CD14-positive monocyte (primary cell): ENCODE data around the gene DZIP1L. TPM values are rescaled to one million over a fixed set of nuclear protein-coding genes. Genes with fewer than 3 reads are reported as not detected.

ENCODE experiments used
- DNase-seq, 3 donors: peaks; one replicate each; pipeline ENCODE4 v3.0.0-alpha.2; 2011 to 2022
- H2AFZ ChIP-seq: 2 replicates; pipeline ENCODE4 v1.6.0; 2012; ENCODE audit warnings: mild to moderate bottlenecking, low read depth, low read length, inconsistent platforms; ENCODE audit not compliant: insufficient read depth, poor library complexity, severe bottlenecking
- H3K27ac ChIP-seq, 2 donors: 1 replicate in 1 of 2; 2 replicates in 1 of 2; pipeline ENCODE4 v1.5.1; 2012 to 2013; ENCODE audit warnings: low read length in 2 of 2, control low read depth in 1 of 2, inconsistent platforms in 1 of 2, low read depth in 1 of 2, mild to moderate bottlenecking in 1 of 2
- H3K27me3 ChIP-seq, 2 donors: one replicate each; pipeline versions ENCODE4 v1.6.0 to v1.6.1; 2011 to 2013; ENCODE audit warnings: low read length in 2 of 2; ENCODE audit not compliant: control insufficient read depth in 2 of 2, insufficient read depth in 2 of 2
- H3K36me3 ChIP-seq, 2 donors: replicated peaks in 1 of 2; 1 replicate in 1 of 2; 2 replicates in 1 of 2; pipeline versions ENCODE4 v1.5.1 to v1.6.1; 2012 to 2013; ENCODE audit warnings: low read length in 2 of 2, control low read depth in 1 of 2, inconsistent platforms in 1 of 2, mild to moderate bottlenecking in 1 of 2; ENCODE audit not compliant: insufficient read depth in 2 of 2, control insufficient read depth in 1 of 2
- H3K4me1 ChIP-seq, 2 donors: 1 replicate in 1 of 2; 2 replicates in 1 of 2; pipeline versions ENCODE4 v1.5.1 to v1.6.1; 2012 to 2013; ENCODE audit warnings: low read length in 2 of 2, control low read depth in 1 of 2, inconsistent platforms in 1 of 2, mild to moderate bottlenecking in 1 of 2, moderate library complexity in 1 of 2; ENCODE audit not compliant: insufficient read depth in 2 of 2, control insufficient read depth in 1 of 2
- H3K4me2 ChIP-seq: replicated peaks from 2 replicates; pipeline ENCODE3; 2012; ENCODE audit warnings: low read length, moderate library complexity, mild to moderate bottlenecking; ENCODE audit not compliant: poor library complexity, severe bottlenecking; ENCODE audit errors: extremely low read depth
- H3K4me3 ChIP-seq, 3 experiments: fragments of 200-600 bp in 1 of 3; sonication (generic) in 1 of 3; replicated peaks in 1 of 3; 1 replicate in 2 of 3; 2 replicates in 1 of 3; pipeline ENCODE4 v1.5.1; 2011 to 2013; ENCODE audit warnings: low read length in 3 of 3, mild to moderate bottlenecking in 3 of 3, control low read depth in 2 of 3, low read depth in 2 of 3, inconsistent platforms in 1 of 3, moderate library complexity in 1 of 3
- H3K79me2 ChIP-seq: 2 replicates; pipeline ENCODE4 v1.6.0; 2012; ENCODE audit warnings: mild to moderate bottlenecking, control low read depth, inconsistent platforms, low read length, moderate library complexity; ENCODE audit not compliant: insufficient read depth
- H3K9ac ChIP-seq: 2 replicates; pipeline ENCODE4 v1.6.0; 2017; ENCODE audit warnings: low read length, mild to moderate bottlenecking; ENCODE audit not compliant: insufficient read depth, poor library complexity, severe bottlenecking
- H3K9me3 ChIP-seq, 2 donors: replicated peaks in 1 of 2; 1 replicate in 1 of 2; 2 replicates in 1 of 2; pipeline versions ENCODE4 v1.5.1 to v1.6.1; 2012 to 2013; ENCODE audit warnings: low read length in 2 of 2, control low read depth in 1 of 2; ENCODE audit not compliant: control insufficient read depth in 1 of 2, insufficient read depth in 1 of 2
- H4K20me1 ChIP-seq: 2 replicates; pipeline ENCODE4 v1.6.0; 2012; ENCODE audit warnings: mild to moderate bottlenecking, low read length, control low read depth, moderate library complexity; ENCODE audit not compliant: insufficient read depth
- H3K27ac Mint-ChIP-seq, 7 donors: one replicate each; pipeline ENCODE4 v1.8.0; 2020; ENCODE audit warnings: mild to moderate bottlenecking in 7 of 7, mixed read lengths in 7 of 7, moderate library complexity in 6 of 7, inconsistent platforms in 2 of 7
- H3K27me3 Mint-ChIP-seq, 3 donors: one replicate each; pipeline ENCODE4 v1.8.0; 2021 to 2022; ENCODE audit warnings: low read depth in 3 of 3, mild to moderate bottlenecking in 3 of 3, mixed read lengths in 3 of 3, moderate library complexity in 3 of 3, inconsistent platforms in 1 of 3
- H3K36me3 Mint-ChIP-seq, 2 donors: one replicate each; pipeline ENCODE4 v1.8.0; 2020; ENCODE audit warnings: mixed read lengths in 2 of 2, inconsistent platforms in 1 of 2, mild to moderate bottlenecking in 1 of 2
- H3K4me1 Mint-ChIP-seq: one replicate; pipeline ENCODE4 v1.8.0; 2020; ENCODE audit warnings: mild to moderate bottlenecking, mixed read lengths
- H3K4me3 Mint-ChIP-seq, 2 donors: one replicate each; pipeline ENCODE4 v1.8.0; 2020; ENCODE audit warnings: mild to moderate bottlenecking in 2 of 2, mixed read lengths in 2 of 2, moderate library complexity in 1 of 2
- H3K9me3 Mint-ChIP-seq, 7 donors: one replicate each; pipeline ENCODE4 v1.8.0; 2020 to 2022; ENCODE audit warnings: mixed read lengths in 7 of 7, mild to moderate bottlenecking in 6 of 7, moderate library complexity in 6 of 7, inconsistent platforms in 2 of 7
- CTCF ChIP-seq: fragments of 200-600 bp; IDR thresholded peaks from one replicate; pipeline ENCODE4 v1.8.0; 2022; ENCODE audit warnings: antibody characterized with exemption, mild to moderate bottlenecking
- WGBS: methylation state at CpG from one replicate; pipeline ENCODE4 v1.1.5; 2013; ENCODE audit warnings: missing lambda C conversion rate; ENCODE audit not compliant: insufficient coverage; 5-methylcytosine and 5-hydroxymethylcytosine counted together
- intact Hi-C, 2 donors: fragments of 100-400 bp; cut with micrococcal nuclease; formaldehyde crosslinking; loops; one replicate each; pipeline versions ENCODE4 v1.15.0 to v1.15.1; 2023
- polyA plus RNA-seq, 3 donors: library from polyadenylated mRNA; depleted of rRNA in 1 of 3; unstranded in 2 of 3; stranded (reverse) in 1 of 3; fragments of 300-500 nt in 2 of 3; fragments of >200 nt in 1 of 3; fragmentation: Illumina TruSeq in 2 of 3; gene quantifications; 1 replicate in 2 of 3; 2 replicates in 1 of 3; pipeline ENCODE4 v1.2.3, GENCODE V29; 2012 to 2021

Gene DZIP1L
- polyA plus RNA-seq, 3 donors: 0.50 to 1.8 (median 0.52) TPM

GRCh38 chr3:138118612-138119422 is 3.4 kb upstream of the DZIP1L start:
- no peak overlapping the region for H3K4me2 ChIP-seq
- peak in 2 of 3 donors; percentile 59 to 66 for DNase-seq
- H3K4me3 ChIP-seq: no peak overlapping the region
- whole genome bisulfite sequencing: 43% methylated on average over 7 of the region's 8 CpGs
- no peak overlapping the region for H3K9ac ChIP-seq
- H3K9me3 Mint-ChIP-seq: peaks cover 0 to 3% (median 2%) of the 10 kb centered on the region in 7 donors
- H3K79me2 ChIP-seq: no peaks in the 10 kb centered on the region
- peaks cover 0 to 1% (median 1%) of the 10 kb centered on the region in 3 donors for H3K27me3 Mint-ChIP-seq
- no peaks in the 10 kb centered on the region for H3K27me3 ChIP-seq
- H3K27ac ChIP-seq: no peak overlapping the region
- H3K4me3 Mint-ChIP-seq: peak overlapping the region in 1 of 2 donors; percentile 31
- no peak overlapping the region for H2AFZ ChIP-seq
- peaks cover 2 to 3% of the 10 kb centered on the region in 2 donors for H3K9me3 ChIP-seq
- H3K36me3 Mint-ChIP-seq: peaks cover 0 to 5% of the 10 kb centered on the region in 2 donors
- H3K36me3 ChIP-seq: no peaks in the 10 kb centered on the region
- no peaks in the 10 kb centered on the region for H4K20me1 ChIP-seq
- H3K4me1 ChIP-seq: peaks cover 14 to 22% of the 10 kb centered on the region in 2 donors
- peak; percentile 84 for TF ChIP-seq CTCF
- intact Hi-C loops: loop anchor here in 1 of 2 donors (5.0 kb wide), 1 partner anchor 52 kb away; no protein-coding TSS in a partner anchor
- peaks cover 19% of the 10 kb centered on the region for H3K4me1 Mint-ChIP-seq
- H3K27ac Mint-ChIP-seq: peak overlapping the region in 2 of 7 donors; percentile 56 to 58

DNA sequence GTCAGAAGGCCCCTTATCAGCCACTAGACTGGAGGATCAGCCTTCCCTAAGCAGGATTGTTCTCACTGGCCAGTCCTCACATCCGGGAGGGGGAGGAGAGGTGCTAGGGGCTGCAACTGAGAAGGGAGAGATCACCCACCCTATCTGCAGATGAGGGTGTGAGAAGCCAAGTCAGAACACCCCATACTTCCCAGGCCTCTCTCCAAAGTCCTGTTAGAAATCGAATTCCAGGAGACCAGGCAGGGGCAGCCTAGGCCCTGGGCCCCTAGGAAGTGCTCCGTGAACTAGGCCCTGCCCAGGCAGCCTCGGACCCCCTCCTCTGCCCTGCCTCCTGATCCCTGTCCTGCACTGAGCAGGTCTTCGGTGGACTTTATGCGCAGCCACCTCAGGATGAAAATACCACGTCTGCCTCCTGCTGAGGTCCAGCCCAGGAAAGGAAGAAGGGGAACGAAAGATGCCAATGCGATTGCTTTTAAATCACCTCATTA is 933 bp downstream of the DZIP1L start:
- intact Hi-C loops: no loop called here
- Histone ChIP-seq H2AFZ (peak overlapping the region; percentile 98), H3K79me2 (no peaks in the 10 kb centered on the region), H4K20me1 (no peaks in the 10 kb centered on the region), H3K4me2 (peak overlapping the region; percentile 88), H3K4me3 (peak overlapping the region in 1 of 3 experiments; percentile 87), H3K27me3 (no peaks in the 10 kb centered on the region), H3K4me1 (peaks cover 11 to 18% of the 10 kb centered on the region in 2 donors), H3K9ac (no peak overlapping the region), H3K27ac (no peak overlapping the region), H3K36me3 (no peaks in the 10 kb centered on the region), H3K9me3 (no peaks in the 10 kb centered on the region)
- Mint-ChIP-seq H3K27me3 (peaks cover 0 to 4% (median 1%) of the 10 kb centered on the region in 3 donors), H3K36me3 (peaks cover 0 to 3% of the 10 kb centered on the region in 2 donors), H3K4me3 (peak overlapping the region; percentile 91 to 94), H3K9me3 (peaks cover 0 to 2% (median 0%) of the 10 kb centered on the region in 7 donors), H3K4me1 (peaks cover 28% of the 10 kb centered on the region), H3K27ac (no peak overlapping the region)
- no peak for TF ChIP-seq CTCF
- no peak for DNase-seq
- WGBS: 37% methylated on average over 7 of the region's 9 CpGs
